Stimulated activated CD8-positive, alpha-beta memory T cell treated with anti-CD3 and anti-CD28 coated beads, Interleukin-7, amount 100 ng/mL, for 48 hours (primary cell): ENCODE measurements around the gene UBE2L6.
"Not testable (repeated sequence)": the region's sequence is repeated elsewhere in the genome, so short reads cannot be mapped to it uniquely, and the experiment has no call there.

Experiments
- DNase-seq, 2 donors: peaks; one replicate each; pipeline ENCODE4 v3.0.0-alpha.2; 2020; ENCODE audit warnings: low read depth in 1 of 2; ENCODE audit errors: extremely low read depth in 1 of 2

UBE2L6 gene

DNA sequence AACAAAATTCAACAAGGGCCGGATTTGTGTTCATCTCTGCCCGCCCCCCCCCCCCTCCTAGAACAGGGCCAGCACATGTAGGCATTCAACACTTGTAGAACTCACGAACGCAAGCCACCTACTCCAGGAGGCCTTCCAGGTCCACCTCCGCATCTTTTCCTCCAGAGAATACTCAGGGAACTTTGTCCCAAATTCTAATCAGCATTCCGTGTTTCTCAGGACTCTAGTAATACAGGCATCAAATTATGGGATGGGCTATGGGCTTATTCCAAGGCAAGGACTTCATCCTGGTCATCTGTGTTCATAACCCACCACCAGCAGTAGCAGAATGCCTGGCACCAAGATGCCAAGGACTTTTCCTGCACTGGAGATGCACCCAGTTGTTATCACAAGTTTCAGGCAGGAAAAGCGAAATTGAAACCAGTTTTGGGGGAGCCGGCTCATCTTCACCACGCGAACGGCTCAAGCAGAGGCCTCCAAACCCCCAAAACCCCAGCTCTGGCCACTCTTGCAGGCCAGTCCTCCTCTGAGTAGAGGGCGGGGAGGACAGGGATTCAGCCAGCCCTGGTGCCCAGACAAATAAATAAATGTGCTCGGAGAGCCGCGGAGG, 462 bp downstream of the UBE2L6 start:
- no peak for DNase-seq

DNA sequence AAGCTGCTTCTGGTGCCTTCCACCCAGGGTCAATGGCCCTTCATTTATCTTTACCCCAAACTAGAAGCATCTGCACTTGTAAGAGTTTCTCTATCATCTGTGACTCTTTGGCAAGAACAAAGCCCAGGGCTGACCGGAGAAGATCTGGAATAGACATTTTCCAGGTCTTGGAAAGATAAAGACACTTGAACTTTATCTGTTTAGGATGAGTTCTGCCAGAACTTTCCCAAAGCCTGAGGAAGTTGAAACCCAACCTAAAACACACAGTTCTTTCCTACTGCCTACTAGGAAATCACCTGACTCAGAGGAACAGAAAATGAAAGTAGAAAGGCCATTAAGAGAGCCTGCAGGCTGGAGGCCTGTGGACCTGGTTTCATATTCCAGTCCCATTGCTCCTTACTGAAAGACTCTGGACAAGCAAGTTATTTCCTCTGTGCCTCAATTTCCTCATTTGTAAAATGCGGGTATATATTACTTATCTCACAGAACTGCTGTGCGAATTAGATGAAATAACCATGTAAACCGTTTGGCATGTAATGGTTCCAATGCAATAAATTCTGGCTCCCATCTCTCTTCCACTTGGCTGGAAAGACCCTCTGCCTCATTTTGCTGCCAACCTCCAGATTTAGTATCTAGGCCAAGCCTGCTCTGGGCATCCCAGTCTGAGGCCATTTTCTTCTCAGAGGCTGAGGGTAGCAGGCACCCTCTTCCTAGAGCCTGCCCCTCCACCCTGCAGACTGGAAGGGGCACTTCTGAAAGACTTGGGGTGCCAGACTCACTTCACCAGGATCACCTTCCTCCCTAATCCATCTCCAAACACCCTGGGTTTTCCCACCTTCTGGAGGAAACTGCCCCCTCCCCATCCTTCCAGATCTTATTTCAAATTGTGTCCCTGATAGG, 1.2 kb downstream of the UBE2L6 start:
- DNase-seq: no peak

GRCh38 chr11:57562596-57562995, 4.9 kb downstream of the UBE2L6 start:
- no peak for DNase-seq

- no peak for DNase-seq
Observed at GRCh38 chr11:57560146-57560545, 7.3 kb downstream of the UBE2L6 start.

DNA sequence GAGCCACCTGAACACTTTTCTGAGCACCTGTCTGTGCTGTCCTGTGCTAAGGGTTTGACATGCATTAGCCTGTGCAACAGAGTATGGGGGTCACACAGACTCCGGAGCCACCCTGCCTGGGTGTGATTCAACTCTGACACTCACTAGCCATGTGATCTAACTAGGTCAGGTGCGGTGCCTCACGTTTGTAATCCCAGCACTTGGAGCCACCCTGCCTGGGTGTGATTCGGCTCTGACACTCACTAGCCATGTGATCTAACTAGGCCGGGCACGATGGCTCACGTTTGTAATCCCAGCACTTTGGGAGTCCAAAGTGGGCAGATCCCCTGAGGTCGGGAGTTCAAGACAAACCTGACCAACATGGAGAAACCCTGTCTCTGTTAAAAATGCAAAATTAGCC, 11.4 kb downstream of the UBE2L6 start:
- no peak for DNase-seq

DNA sequence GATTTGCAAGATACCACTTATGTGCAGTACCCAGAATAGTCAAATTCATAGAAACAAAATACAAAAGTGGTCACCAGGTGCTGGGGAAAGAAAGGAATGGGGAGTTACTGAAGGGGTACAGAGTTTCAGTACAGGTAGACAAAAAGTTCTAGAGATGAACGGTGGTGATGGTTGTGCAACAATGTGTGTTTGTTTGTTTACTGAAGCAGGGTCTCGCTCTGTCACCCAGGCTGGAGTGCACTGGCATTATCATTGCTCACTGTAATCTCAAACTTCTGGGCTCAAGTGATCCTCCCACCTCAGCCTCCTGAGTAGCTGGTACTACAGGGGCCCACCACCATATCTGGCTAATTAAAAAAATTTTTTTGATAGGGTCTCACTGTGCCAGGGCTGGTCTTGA, 12.1 kb downstream of the UBE2L6 start:
- no peak for DNase-seq

GRCh38 chr11:57552479-57552878, 15.0 kb downstream of the UBE2L6 start:
- DNase-seq: no peak

DNA sequence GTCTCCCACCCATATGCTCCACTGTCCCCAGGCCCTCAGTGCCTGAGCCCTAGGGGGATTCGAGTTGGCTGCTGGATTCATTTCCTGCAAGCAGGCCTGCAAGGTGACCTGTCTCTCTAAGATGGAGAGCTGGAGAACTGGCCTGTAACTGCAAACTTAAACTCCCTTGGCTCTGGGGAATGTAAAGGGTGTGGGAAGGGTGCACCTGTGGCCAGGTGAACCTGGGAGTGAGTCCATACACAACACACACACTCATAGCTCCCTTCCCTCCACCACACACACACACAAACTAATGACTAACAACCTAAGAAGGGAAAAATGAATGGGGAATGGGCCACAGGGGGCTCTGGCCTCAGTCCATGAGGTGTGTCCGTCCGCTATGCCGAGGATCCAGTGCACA, 15.5 kb downstream of the UBE2L6 start:
- no peak for DNase-seq

DNA sequence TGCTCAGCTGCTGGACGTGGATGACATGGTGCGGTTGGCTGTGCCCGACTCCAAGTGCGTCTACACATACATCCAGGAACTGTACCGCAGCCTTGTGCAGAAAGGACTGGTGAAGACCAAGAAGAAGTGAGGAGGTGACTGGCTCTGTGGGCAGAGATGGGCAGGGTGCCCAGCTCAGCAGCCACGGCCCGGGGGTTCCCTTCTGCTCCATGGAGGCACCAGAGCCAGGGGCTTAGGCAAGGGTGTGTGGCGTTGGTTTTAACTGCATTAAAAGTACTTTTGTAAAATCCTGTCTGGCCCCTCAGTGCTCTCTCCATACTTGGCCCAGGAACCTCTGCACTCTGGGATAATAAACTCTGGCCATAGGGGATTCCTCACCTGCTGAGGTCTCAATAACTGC, 17.5 kb downstream of the UBE2L6 start:
- no peak for DNase-seq

- no peak for DNase-seq
Observed at GRCh38 chr11:57547854-57548377, 19.6 kb downstream of the UBE2L6 start.

GRCh38 chr11:57546869-57547475, 20.5 kb downstream of the UBE2L6 start:
- no peak for DNase-seq

- DNase-seq: no peak
Observed at GRCh38 chr11:57546451-57546850, 21.0 kb downstream of the UBE2L6 start.

DNA sequence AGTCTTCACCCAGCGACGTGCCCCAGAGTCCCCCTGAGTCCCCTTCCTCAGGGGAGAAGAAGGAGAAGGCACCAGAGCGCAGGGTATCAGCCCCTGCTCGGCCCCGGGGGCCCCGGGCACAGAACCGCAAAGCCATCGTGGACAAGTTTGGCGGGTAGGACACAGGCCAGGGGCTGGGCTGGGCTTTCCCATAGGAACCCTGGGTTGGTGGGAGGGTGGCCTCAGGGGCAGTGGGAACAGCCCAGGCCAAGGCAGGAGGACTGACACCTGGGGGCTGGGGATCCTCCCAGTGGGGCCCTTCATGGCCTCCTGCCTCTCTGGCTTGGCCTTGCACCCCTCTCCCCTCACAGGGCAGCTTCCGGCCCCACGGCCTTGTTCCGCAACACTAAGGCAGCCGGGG, 21.6 kb downstream of the UBE2L6 start:
- DNase-seq: no peak

GRCh38 chr11:57544566-57544965, 22.9 kb downstream of the UBE2L6 start:
- DNase-seq: no peak

DNA sequence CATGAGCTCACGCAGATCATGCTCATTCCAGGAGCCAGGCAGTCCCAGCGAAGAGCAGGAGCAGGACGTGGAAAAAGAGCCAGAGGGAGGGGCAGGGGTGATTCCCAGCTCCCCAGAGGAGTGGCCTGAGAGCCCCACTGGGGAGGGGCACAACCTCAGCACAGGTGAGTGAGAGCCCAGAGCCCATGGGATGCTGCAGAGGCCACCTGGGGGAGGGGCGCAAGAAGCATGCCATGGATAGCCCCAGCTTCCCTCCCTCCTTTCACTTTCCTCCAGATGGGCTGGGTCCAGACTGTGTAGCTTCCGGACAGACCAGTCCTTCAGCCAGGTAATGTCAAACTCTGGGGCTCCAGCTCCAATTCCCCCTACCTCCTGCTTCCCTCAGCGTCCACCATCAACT, 23.9 kb downstream of the UBE2L6 start:
- no peak for DNase-seq

- no peak for DNase-seq
Observed at GRCh38 chr11:57542582-57542981, 24.9 kb downstream of the UBE2L6 start.

DNA sequence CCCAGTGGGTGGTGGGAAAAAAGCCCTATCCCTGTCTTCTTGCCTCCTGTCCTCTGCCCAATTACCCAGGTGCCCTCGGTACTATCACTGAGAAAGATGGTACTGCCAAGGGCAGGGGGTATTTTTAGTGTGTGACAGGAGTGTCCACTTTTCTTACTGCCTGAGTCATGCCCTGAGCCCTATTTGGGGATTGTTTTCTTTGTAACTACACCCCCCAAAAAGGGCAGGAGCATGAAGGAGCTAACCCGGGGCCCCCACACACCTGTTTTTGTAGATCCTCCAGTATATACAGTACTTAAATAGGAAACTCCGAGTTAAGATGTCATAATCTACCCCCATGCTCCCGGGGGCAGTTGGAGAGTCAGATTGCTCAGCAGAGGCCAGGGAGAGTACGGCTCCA, 26.3 kb downstream of the UBE2L6 start:
- no peak for DNase-seq

- no peak for DNase-seq
Observed at GRCh38 chr11:57539342-57539741, 28.1 kb downstream of the UBE2L6 start.

GRCh38 chr11:57536947-57537619, 30.4 kb downstream of the UBE2L6 start, which contains the start of gene SMTNL1:
TSS of gene SMTNL1 (plus strand) at chr11:57537595. CDS start at chr11:57542643, 5,048 bp downstream.
- no peak for DNase-seq

DNA sequence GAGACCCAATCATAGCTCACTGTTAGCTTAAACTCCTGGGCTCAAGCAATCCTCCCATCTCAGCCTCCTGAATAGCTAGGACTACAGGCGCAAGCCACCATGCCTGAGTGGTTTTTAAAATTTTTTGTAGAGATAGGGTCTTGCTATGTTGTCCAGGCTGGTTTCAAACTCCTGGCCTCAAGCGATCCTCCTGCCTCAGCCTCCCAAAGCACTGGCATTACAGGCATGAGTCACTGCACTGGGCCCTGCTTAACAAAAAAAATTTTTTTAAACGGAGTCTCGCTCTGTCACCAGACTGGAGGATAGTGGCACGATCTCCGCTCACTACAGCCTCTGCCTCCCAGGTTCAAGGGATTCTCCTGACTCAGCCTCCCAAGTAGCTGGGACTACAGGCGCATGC, 33.0 kb downstream of the UBE2L6 start:
- DNase-seq: not testable (repeated sequence)
